ENCODE results near the gene SLC9A1. TPM values are rescaled to one million over a fixed set of nuclear protein-coding genes. Genes with fewer than 3 reads are reported as not detected.

The SLC9A1 gene
- polyA plus RNA-seq, 1 donor (not counting 4 experiments of a cell fraction or from before 2014, with no cell fraction given): 12.4 TPM

GRCh38 chr1:27138368-27138767 lies 16.6 kb downstream of the SLC9A1 start:
- Histone ChIP-seq H2AFZ (ENCODE audit: control insufficient read depth, low read length) (no peak overlapping the region), H3K27ac (ENCODE audit: control insufficient read depth, insufficient read depth, low read length) (no peak overlapping the region), H3K4me3 (ENCODE audit: control insufficient read depth in 2 of 3, extremely low read depth in 1 of 3, insufficient read depth in 2 of 3, low read depth in 1 of 3, low read length in 3 of 3) (no peak overlapping the region), H3K27me3 (ENCODE audit: control insufficient read depth, extremely low read depth, insufficient read depth, low read length) (no peaks in the 10 kb centered on the region), H3K36me3 (ENCODE audit: control insufficient read depth in 2 of 2, extremely low read depth in 1 of 2, insufficient read depth in 2 of 2, low read length in 2 of 2) (peaks cover 7 to 27% of the 10 kb centered on the region in 2 experiments), H3K4me1 (ENCODE audit: control insufficient read depth, extremely low read depth, insufficient read depth, low read length) (peaks cover 33% of the 10 kb centered on the region), H3K4me2 (ENCODE audit: control insufficient read depth, extremely low read depth, insufficient read depth, low read depth, low read length) (no peak overlapping the region), H3K9me1 (ENCODE audit: control insufficient read depth, extremely low read depth, insufficient read depth, low read length) (peaks cover 25% of the 10 kb centered on the region), H3K79me2 (ENCODE audit: control insufficient read depth, insufficient read depth, low read length) (peaks cover 84% of the 10 kb centered on the region), H3K9ac (ENCODE audit: control insufficient read depth, extremely low read depth, insufficient read depth, low read length) (no peak overlapping the region), H4K20me1 (ENCODE audit: control insufficient read depth, extremely low read depth, insufficient read depth, low read length) (peaks cover 49% of the 10 kb centered on the region), H3K9me3 (ENCODE audit: control insufficient read depth, low read depth, low read length) (no peaks in the 10 kb centered on the region)
- no peak for DNase-seq (ENCODE audit: low read depth, low spot score)
- no peak for FAIRE-seq
- no peak for TF ChIP-seq EZH2 (IDR thresholded peaks at IDR 0.05; ENCODE audit: low read length)
- TF ChIP-seq CTCF (optimal IDR thresholded peaks at IDR 0.05 in 1 of 3, IDR thresholded peaks at IDR 0.05 in 1 of 3, conservative IDR thresholded peaks at IDR 0.05 in 1 of 3; ENCODE audit: extremely low read depth in 1 of 3, insufficient read depth in 2 of 3, low read length in 3 of 3): no peak
- dilution Hi-C loops (cut with MboI; ENCODE audit: extremely low pct_ligation_motif_present, low sequenced_read_pairs): no loop called here

- Histone ChIP-seq H4K20me1 (ENCODE audit: control insufficient read depth, extremely low read depth, insufficient read depth, low read length) (peaks cover 47% of the 10 kb centered on the region), H3K9ac (ENCODE audit: control insufficient read depth, extremely low read depth, insufficient read depth, low read length) (no peak overlapping the region), H3K27ac (ENCODE audit: control insufficient read depth, insufficient read depth, low read length) (no peak overlapping the region), H3K36me3 (ENCODE audit: control insufficient read depth in 2 of 2, extremely low read depth in 1 of 2, insufficient read depth in 2 of 2, low read length in 2 of 2) (peaks cover 8 to 27% of the 10 kb centered on the region in 2 experiments), H3K79me2 (ENCODE audit: control insufficient read depth, insufficient read depth, low read length) (peaks cover 82% of the 10 kb centered on the region), H3K27me3 (ENCODE audit: control insufficient read depth, extremely low read depth, insufficient read depth, low read length) (no peaks in the 10 kb centered on the region), H3K4me1 (ENCODE audit: control insufficient read depth, extremely low read depth, insufficient read depth, low read length) (peaks cover 25% of the 10 kb centered on the region), H3K9me3 (ENCODE audit: control insufficient read depth, low read depth, low read length) (no peaks in the 10 kb centered on the region), H3K4me3 (ENCODE audit: control insufficient read depth in 2 of 3, extremely low read depth in 1 of 3, insufficient read depth in 2 of 3, low read depth in 1 of 3, low read length in 3 of 3) (no peak overlapping the region), H2AFZ (ENCODE audit: control insufficient read depth, low read length) (no peak overlapping the region), H3K9me1 (ENCODE audit: control insufficient read depth, extremely low read depth, insufficient read depth, low read length) (peaks cover 25% of the 10 kb centered on the region), H3K4me2 (ENCODE audit: control insufficient read depth, extremely low read depth, insufficient read depth, low read depth, low read length) (no peak overlapping the region)
- FAIRE-seq (no peak), DNase-seq (ENCODE audit: low read depth, low spot score) (no peak)
- TF ChIP-seq CTCF (optimal IDR thresholded peaks at IDR 0.05 in 1 of 3, IDR thresholded peaks at IDR 0.05 in 1 of 3, conservative IDR thresholded peaks at IDR 0.05 in 1 of 3; ENCODE audit: extremely low read depth in 1 of 3, insufficient read depth in 2 of 3, low read length in 3 of 3) (no peak), EZH2 (IDR thresholded peaks at IDR 0.05; ENCODE audit: low read length) (no peak)
- dilution Hi-C loops (cut with MboI; ENCODE audit: extremely low pct_ligation_motif_present, low sequenced_read_pairs): no loop called here
Observed at GRCh38 chr1:27137544-27138075, 17.3 kb downstream of the SLC9A1 start.

All from keratinocyte (primary cell).